GM19395 (cell line): ENCODE data around the gene SCARB1.

Source experiments
- ATAC-seq: cut with Tn5 transposase; IDR thresholded peaks from one replicate; pipeline ENCODE4 v1.9.1; 2021; ENCODE audit warnings: mild to moderate bottlenecking, moderate library complexity; ENCODE audit not compliant: unreplicated experiment

The SCARB1 gene

GRCh38 chr12:124764451-124764850 lies 99.2 kb downstream of the SCARB1 start:
- ATAC-seq, result no peak

DNA sequence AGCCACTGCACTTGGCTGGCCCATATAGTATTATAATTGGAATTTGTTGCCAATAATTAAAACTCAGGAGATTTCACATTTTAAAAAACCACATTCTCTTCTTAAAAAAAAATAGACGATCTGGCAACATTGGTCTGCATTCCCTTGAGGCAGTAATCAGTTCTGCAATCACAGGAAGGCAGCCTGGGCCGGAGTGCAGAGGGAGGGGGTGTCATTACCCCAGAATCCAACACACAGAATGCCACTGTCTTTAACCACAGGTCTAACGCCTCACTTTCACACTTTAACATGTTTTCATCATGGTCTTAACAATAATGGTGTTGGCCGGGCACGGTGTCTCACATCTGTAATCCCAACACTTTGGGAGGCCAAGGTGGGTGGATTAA lies 100.1 kb downstream of the SCARB1 start:
- no peak for ATAC-seq

GRCh38 chr12:124762791-124763593 lies 100.7 kb downstream of the SCARB1 start:
- ATAC-seq, result no peak

DNA sequence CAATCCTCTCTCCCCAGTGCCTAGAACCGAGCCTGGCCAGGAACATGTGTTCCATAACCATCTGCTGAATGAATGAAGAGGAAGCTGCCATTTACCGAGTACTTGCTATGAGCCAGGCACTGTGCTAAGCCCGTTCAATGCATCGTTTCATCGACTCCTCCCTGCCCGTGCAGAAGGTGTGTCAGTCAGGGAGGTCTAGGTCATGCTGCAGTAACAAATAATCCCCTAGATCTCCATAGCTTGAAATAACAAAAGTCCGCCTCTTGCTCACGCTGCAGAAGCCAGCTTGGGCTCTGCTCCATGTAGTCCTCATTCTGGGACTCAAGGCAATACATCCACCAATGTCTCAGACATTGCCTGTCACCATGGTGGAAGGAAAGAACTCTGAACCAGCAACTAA lies 101.3 kb downstream of the SCARB1 start:
- ATAC-seq, result no peak

- ATAC-seq, result no peak
Measured at GRCh38 chr12:124761871-124762270, 101.8 kb downstream of the SCARB1 start.

DNA sequence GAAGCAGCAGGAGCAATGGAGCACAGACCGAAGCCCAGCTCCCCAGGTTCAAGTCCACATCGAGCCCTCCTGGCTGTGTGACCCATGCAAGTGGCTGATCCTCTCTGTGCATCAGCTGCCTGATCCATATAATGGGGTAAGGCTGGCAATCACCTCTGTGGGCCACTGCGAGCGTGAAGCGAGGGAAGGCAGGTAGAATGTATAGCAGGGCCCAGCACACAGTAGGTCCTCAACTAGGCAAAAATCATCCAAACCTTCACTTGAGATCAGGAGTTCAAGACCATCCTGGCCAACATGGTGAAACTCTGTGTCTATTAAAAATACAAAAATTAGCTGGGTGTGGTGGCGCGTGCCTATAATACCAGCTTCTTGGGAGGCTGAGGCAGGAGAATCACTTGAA lies 102.6 kb downstream of the SCARB1 start:
- no peak for ATAC-seq

DNA sequence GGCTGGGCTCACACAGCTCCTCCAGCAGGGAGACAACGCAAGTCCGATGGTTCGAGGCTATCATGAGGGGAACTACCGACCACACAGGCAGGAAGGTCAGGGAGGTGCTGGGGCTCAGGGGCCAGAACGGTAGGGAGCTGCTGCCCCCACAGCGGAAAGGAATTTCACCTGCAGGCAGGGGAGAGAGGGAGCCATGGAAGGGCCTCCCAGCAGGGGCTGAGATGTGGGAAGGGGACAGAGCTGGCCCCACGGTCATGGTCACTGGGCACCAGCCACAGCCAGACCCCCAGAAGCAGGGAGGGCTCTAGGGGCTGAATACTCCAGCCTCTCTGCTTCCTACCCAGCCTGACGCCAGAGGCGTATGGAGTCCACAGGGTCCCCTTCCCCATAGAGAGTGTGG lies 103.1 kb downstream of the SCARB1 start:
- no peak for ATAC-seq

GRCh38 chr12:124759841-124760503 lies 103.7 kb downstream of the SCARB1 start:
- no peak for ATAC-seq

GRCh38 chr12:124758266-124759220 lies 105.1 kb downstream of the SCARB1 start:
- ATAC-seq, result no peak

- no peak for ATAC-seq
Measured at GRCh38 chr12:124757329-124757728, 106.3 kb downstream of the SCARB1 start.

DNA sequence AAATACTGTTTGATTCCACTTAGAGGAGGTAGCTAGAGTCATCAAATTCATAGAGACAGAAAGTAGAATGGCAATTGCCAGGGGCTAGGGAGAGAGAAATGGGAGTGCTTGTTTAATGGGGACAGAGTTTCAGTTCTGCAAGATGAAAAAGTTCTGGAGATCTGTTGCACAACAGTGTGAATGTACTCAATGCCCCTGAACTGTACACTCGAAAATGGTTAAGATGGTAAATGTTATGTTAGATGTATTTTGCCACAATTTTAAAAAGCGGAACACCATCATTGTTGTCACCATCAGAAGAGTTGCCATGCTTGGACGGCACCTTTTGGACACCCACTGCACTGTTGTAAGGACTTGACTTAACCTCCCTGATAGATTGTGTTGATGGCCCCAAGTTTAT lies 106.9 kb downstream of the SCARB1 start:
- no peak for ATAC-seq

DNA sequence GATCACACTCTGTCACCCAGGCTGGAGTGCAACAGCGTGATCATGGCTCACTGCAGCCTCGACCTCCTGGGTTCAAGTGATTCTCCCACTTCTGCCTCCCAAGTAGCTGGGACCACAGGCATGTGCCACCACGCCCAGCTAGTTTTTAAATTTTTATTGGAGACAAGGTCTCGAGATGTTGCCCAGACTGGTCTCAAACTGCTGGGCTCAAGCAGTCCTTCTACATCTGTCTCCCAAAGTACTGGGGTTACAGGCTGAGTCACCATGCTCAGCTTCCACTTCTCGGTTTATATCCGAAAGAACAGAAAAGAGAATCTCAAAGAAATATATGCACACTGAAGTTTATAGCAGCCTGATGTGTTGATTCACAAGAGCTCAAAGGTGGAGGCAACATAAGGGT lies 107.5 kb downstream of the SCARB1 start:
- no peak for ATAC-seq

DNA sequence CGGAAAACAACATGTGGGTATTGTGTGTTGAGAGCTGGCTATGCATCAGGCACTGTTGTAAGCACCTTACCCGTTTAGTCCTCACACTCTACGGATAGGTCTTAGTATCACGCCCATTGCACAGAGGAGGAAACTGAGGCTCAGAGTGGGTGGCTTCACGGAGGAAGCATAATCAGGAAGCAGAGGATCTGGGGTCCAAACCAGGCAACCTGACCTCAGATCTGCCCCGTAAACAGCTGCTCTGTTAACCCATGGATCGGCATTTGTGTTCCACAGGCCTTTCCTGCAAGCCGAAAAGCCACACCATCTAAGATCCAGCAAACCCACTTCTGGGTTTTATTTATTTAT lies 107.9 kb downstream of the SCARB1 start:
- ATAC-seq, result no peak

DNA sequence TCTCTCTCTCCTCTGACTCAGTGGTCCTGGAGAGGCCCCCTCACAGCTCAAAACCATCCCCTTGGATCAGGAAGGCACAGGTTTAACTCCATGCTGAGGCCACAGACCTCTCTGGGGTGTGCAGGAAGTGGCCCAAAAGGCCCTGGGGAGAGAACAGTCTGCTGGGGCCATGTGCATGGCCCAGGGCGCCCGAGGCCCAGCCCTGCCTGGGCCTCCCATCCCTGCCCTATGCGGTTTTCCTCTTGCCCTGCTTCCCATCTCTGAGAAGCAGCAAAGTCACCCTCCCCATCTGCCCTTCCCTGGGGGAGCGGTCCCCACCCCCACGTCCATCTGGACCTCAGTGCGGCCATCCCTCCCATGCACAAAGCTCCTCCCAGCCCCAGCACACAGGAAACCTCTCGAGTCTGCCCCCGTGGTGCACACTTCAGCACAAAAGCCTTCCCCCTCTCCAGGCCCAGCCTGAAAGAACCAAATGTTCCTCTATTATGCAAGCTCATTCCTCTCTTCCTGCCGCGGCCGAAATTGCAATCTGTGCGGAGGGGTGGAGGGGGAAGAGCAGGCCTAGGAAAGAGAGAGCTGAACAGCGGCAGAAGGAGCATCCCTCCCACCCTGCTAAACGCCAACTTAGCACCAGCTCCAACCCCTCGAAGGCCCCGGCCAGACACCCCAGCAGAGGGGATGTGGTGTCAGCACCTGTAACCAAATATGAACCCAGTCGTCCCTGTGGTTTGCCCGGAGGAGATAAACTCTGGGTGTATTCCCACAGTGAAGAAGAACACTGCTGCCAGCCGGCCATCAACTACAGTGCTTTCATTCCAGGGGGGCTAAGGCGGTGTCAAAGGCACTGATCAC lies 108.5 kb downstream of the SCARB1 start:
- ATAC-seq, result no peak

- no peak for ATAC-seq
Measured at GRCh38 chr12:124754491-124754890, 109.2 kb downstream of the SCARB1 start.

GRCh38 chr12:124753993-124754392 lies 109.7 kb downstream of the SCARB1 start:
- no peak for ATAC-seq

GRCh38 chr12:124753228-124753591 lies 110.5 kb downstream of the SCARB1 start:
- ATAC-seq, result no peak

- no peak for ATAC-seq
Measured at GRCh38 chr12:124752437-124753227, 111.0 kb downstream of the SCARB1 start.

DNA sequence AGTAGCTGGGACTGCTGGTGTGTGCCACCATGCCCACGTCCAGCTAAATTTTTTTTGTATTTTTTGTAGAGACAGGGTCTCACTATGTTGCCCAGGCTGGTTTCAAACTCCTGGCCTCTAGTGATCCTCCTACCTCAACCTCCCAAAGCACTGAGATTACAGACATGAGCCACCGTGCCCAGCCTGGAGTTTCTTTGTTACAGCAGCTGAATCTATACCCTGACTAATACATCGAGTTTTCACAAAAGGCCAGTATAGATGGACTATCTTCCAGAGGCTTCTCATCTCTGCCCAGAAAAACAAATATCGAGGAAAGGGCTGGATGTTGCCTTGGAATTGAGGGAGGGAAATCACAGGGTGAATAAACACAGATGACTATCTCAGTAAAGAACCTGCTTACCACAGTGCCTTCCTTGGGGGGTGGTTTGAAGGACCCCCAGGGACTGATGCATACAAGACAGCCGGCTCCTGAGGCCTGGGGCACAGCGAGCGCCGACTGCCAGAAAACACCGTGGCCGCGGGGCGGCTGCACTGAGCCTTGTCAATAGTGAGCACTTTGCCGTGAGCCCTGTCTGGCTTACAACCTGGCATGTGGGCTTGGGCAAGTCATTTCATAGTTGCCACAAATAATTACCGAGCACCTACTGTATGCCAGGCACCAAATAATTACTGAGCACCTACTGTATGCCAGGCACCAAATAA lies 111.9 kb downstream of the SCARB1 start:
- no peak for ATAC-seq
